ENCODE results near the gene SERPINB8. TPM values are rescaled to one million over a fixed set of nuclear protein-coding genes. Genes with fewer than 3 reads are reported as not detected.

Gene SERPINB8
- total RNA-seq, 1 experiment from 2014 or later, result 2.0 TPM

GRCh38 chr18:64037812-64038414, 68.0 kb downstream of the SERPINB8 start:
- in situ Hi-C loops (cut with HindIII; ENCODE audit: low pct_unique_long_range_greater_than_20kb, low sequenced_read_pairs) (no loop called here), intact Hi-C loops (cut with micrococcal nuclease; ENCODE audit: unreplicated experiment) (no loop called here)
- DNase-seq (ENCODE audit: low read depth, low spot score), result no peak
- CTCF ChIA-PET, result interaction anchor here (0.6 to 0.8 kb wide), 2 partner anchors 127 to 980 kb away, joined by 3 read pairs; no protein-coding TSS in a partner anchor
- POLR2A ChIA-PET, result no interaction called here
- H3K4me1 ChIP-seq (ENCODE audit: control insufficient read depth, insufficient read depth, low read length), result no peaks in the 10 kb centered on the region
- BruUV-seq (replicated peaks), result no TSS peak
- no peak for ATAC-seq
- H3K27me3 ChIP-seq (ENCODE audit: control insufficient read depth, insufficient read depth, low read length), result no peaks in the 10 kb centered on the region
- no peaks in the 10 kb centered on the region for H3K36me3 ChIP-seq (ENCODE audit: control insufficient read depth, insufficient read depth, low read length)
- H3K9me3 ChIP-seq (ENCODE audit: control insufficient read depth, insufficient read depth, low read depth, low read length), result no peaks in the 10 kb centered on the region
- no peak overlapping the region for H3K27ac ChIP-seq (ENCODE audit: low read length)
- peak; percentile 38; the same call in 1 of the 2 replicates for TF ChIP-seq CTCF (IDR thresholded peaks at IDR 0.05)
- no peak for TF ChIP-seq POLR2AphosphoS5 (IDR thresholded peaks at IDR 0.05; ENCODE audit: low read depth, low read length)
- no peak for TF ChIP-seq SIN3A (IDR thresholded peaks at IDR 0.05; ENCODE audit: borderline replicate concordance, insufficient read depth, low read depth, low read length)
- no peak overlapping the region for H3K4me3 ChIP-seq (ENCODE audit: low read depth in 2 of 2, low read length in 2 of 2)

Other genes with a start within 250 kb of the SERPINB8 start
- not detected for gene SERPINB7, start 194.7 kb upstream of the SERPINB8 start, total RNA-seq (2021; ENCODE audit: unreplicated experiment)
- not detected for gene SERPINB2, start 82.4 kb upstream of the SERPINB8 start, total RNA-seq (2021; ENCODE audit: unreplicated experiment)
- not detected for gene SERPINB10, start 62.1 kb upstream of the SERPINB8 start, total RNA-seq (2021; ENCODE audit: unreplicated experiment)
- gene HMSD, start 20.8 kb upstream of the SERPINB8 start, total RNA-seq (2021; ENCODE audit: unreplicated experiment), result 1.3 TPM
- not detected for gene LINC00305, start 179.0 kb downstream of the SERPINB8 start, total RNA-seq (2021; ENCODE audit: unreplicated experiment)

Measured in Panc1 (cell line).